ENCODE results near the gene NR2F2. TPM values are rescaled to one million over a fixed set of nuclear protein-coding genes. Genes with fewer than 3 reads are reported as not detected.
A peak's percentile ranks its signal among the peaks of the same experiment; 100 is the strongest.

NR2F2 gene
- total RNA-seq, 4 donors from 2014 or later: 42.7 to 131 (median 83.6) TPM

GRCh38 chr15:96350934-96351724 is 20.6 kb downstream of the NR2F2 start:
- Histone ChIP-seq H3K36me3 (no peaks in the 10 kb centered on the region), H3K27me3 (peaks cover 0 to 17% (median 0%) of the 10 kb centered on the region in 4 donors), H3K4me1 (peaks cover 21 to 98% (median 92%) of the 10 kb centered on the region in 4 donors), H3K9me3 (no peaks in the 10 kb centered on the region), H3K27ac (replicated peaks in 1 of 4) (peak overlapping the region; percentile 94 to 97 (median 94)), H3K4me3 (peak overlapping the region in 3 of 4 donors; percentile 29 to 82 (median 40))
- WGBS: 55% methylated on average over 19 of the region's 19 CpGs
- intact Hi-C loops (cut with DNase I): loop anchor here (5.0 to 10.0 kb wide), 3 partner anchors 76 to 1086 kb away; no protein-coding TSS in a partner anchor
- DNase-seq (ENCODE audit: extremely low spot score): no peak
- TF ChIP-seq POLR2AphosphoS5 (IDR thresholded peaks at IDR 0.05) (no peak), EP300 (IDR thresholded peaks at IDR 0.05) (no peak), CTCF (IDR thresholded peaks at IDR 0.05) (no peak), POLR2A (IDR thresholded peaks at IDR 0.05; ENCODE audit: low read depth) (no peak)

GRCh38 chr15:96351761-96352603 is 21.5 kb downstream of the NR2F2 start:
- Histone ChIP-seq H3K4me1 (peaks cover 24 to 96% (median 90%) of the 10 kb centered on the region in 4 donors), H3K36me3 (no peaks in the 10 kb centered on the region), H3K27me3 (peaks cover 0 to 17% (median 0%) of the 10 kb centered on the region in 4 donors), H3K27ac (replicated peaks in 1 of 4) (peak overlapping the region; percentile 94 to 97 (median 94)), H3K4me3 (peak overlapping the region; percentile 22 to 82 (median 34)), H3K9me3 (no peaks in the 10 kb centered on the region)
- 48% methylated on average over 13 of the region's 56 CpGs for WGBS
- DNase-seq (ENCODE audit: extremely low spot score): no peak
- no peak for TF ChIP-seq EP300 (IDR thresholded peaks at IDR 0.05)
- no peak for TF ChIP-seq POLR2A (IDR thresholded peaks at IDR 0.05; ENCODE audit: low read depth)
- peak; percentile 21 to 32 for TF ChIP-seq POLR2AphosphoS5 (IDR thresholded peaks at IDR 0.05)
- intact Hi-C loops (cut with DNase I): loop anchor here (5.0 to 10.0 kb wide), 3 partner anchors 75 to 1087 kb away; no protein-coding TSS in a partner anchor

- intact Hi-C loops (cut with DNase I): loop anchor here (5.0 to 10.0 kb wide), 3 partner anchors 74 to 1088 kb away; no protein-coding TSS in a partner anchor
- H3K9me3 ChIP-seq: no peaks in the 10 kb centered on the region
- H3K4me1 ChIP-seq: peaks cover 31 to 92% (median 86%) of the 10 kb centered on the region in 4 donors
- WGBS: 58% methylated on average over 10 of the region's 12 CpGs
- no peaks in the 10 kb centered on the region for H3K36me3 ChIP-seq
- H3K27ac ChIP-seq (replicated peaks in 1 of 4): peak overlapping the region; percentile 94 to 97 (median 94)
- peaks cover 0 to 17% (median 0%) of the 10 kb centered on the region in 4 donors for H3K27me3 ChIP-seq
- H3K4me3 ChIP-seq: peak overlapping the region in 3 of 4 donors; percentile 29 to 82 (median 40)
- no peak for TF ChIP-seq EP300 (IDR thresholded peaks at IDR 0.05)
- no peak for DNase-seq (ENCODE audit: extremely low spot score)
Observed at GRCh38 chr15:96352604-96353405, 22.3 kb downstream of the NR2F2 start.

- Histone ChIP-seq H3K27ac (replicated peaks in 1 of 4) (peak overlapping the region; percentile 94 to 97 (median 94)), H3K36me3 (no peaks in the 10 kb centered on the region), H3K27me3 (peaks cover 0 to 17% (median 0%) of the 10 kb centered on the region in 4 donors), H3K4me3 (peak overlapping the region; percentile 62 to 78 (median 66)), H3K9me3 (no peaks in the 10 kb centered on the region), H3K4me1 (peaks cover 35 to 92% (median 85%) of the 10 kb centered on the region in 4 donors)
- intact Hi-C loops (cut with DNase I): loop anchor here (5.0 to 10.0 kb wide), 3 partner anchors 74 to 1089 kb away; no protein-coding TSS in a partner anchor
- no peak for DNase-seq (ENCODE audit: extremely low spot score)
- TF ChIP-seq POLR2A (IDR thresholded peaks at IDR 0.05; ENCODE audit: low read depth) (no peak), POLR2AphosphoS5 (IDR thresholded peaks at IDR 0.05) (no peak), CTCF (IDR thresholded peaks at IDR 0.05) (no peak), EP300 (IDR thresholded peaks at IDR 0.05) (no peak)
- WGBS: 48% methylated on average over 25 of the region's 25 CpGs
Observed at GRCh38 chr15:96353416-96353929, 23.0 kb downstream of the NR2F2 start.

Data from esophagus muscularis mucosa (tissue), 4 donors.